Panc1 (cell line): Measurements from ENCODE around the gene CBL. TPM values are rescaled to one million over a fixed set of nuclear protein-coding genes. Genes with fewer than 3 reads are reported as not detected.
A peak's percentile ranks its signal among the peaks of the same experiment; 100 is the strongest.

Experiments used
- ATAC-seq: fragments of 200-7000 bp; cut with Tn5 transposase; 2 replicates; pipeline ENCODE4 v1.9.1; 2020; ENCODE audit warnings: mild to moderate bottlenecking, moderate library complexity
- BruUV-seq: library from RNA; stranded (reverse); fragments of 400-500 nt; replicated peaks from 2 replicates; lab custom pipeline; 2021; lab: Mats Ljungman, UMichigan
- CTCF ChIA-PET: fragments of 300-600 bp; sonication (Branson Sonifier 250); formaldehyde crosslinking; loops from one replicate; lab custom pipeline; 2022; ENCODE audit warnings: antibody characterized with exemption; lab: Charles Lee
- POLR2A ChIA-PET: fragments of 300-600 bp; sonication (Branson Sonifier 250); formaldehyde crosslinking; loops from one replicate; lab custom pipeline; 2022; ENCODE audit warnings: antibody characterized with exemption; lab: Charles Lee
- DNase-seq: peaks from one replicate; pipeline ENCODE4 v3.0.0-alpha.2; 2010; ENCODE audit warnings: low read depth, low spot score
- H3K27ac ChIP-seq: 2 replicates; pipeline ENCODE4 v1.5.1; 2011; ENCODE audit warnings: mild to moderate bottlenecking, low read length, inconsistent platforms
- H3K27me3 ChIP-seq: fragments of 200-500 bp; sonication (Bioruptor generic); 2 replicates; pipeline ENCODE4 v1.6.0; 2014; ENCODE audit warnings: low read length, inconsistent platforms; ENCODE audit not compliant: control insufficient read depth, insufficient read depth
- H3K36me3 ChIP-seq: fragments of 200-500 bp; sonication (Bioruptor generic); 2 replicates; pipeline ENCODE4 v1.5.1; 2014; ENCODE audit warnings: inconsistent platforms, mild to moderate bottlenecking, low read length, moderate library complexity; ENCODE audit not compliant: control insufficient read depth, insufficient read depth
- H3K4me1 ChIP-seq: 2 replicates; pipeline ENCODE4 v1.5.1; 2011; ENCODE audit warnings: inconsistent platforms, mild to moderate bottlenecking, low read length, moderate library complexity; ENCODE audit not compliant: control insufficient read depth, insufficient read depth
- H3K4me3 ChIP-seq, 2 experiments: 2 replicates each; pipeline ENCODE4 v1.5.1; 2011 to 2012; ENCODE audit warnings: low read depth in 2 of 2, low read length in 2 of 2, mild to moderate bottlenecking in 2 of 2, inconsistent platforms in 1 of 2, moderate library complexity in 1 of 2
- H3K9me3 ChIP-seq: fragments of 200-500 bp; sonication (Bioruptor generic); 2 replicates; pipeline ENCODE4 v1.5.1; 2014; ENCODE audit warnings: low read depth, mild to moderate bottlenecking, inconsistent platforms, low read length, moderate library complexity; ENCODE audit not compliant: control insufficient read depth, insufficient read depth
- CTCF ChIP-seq: fragments of 450-650 bp; IDR thresholded peaks from 2 replicates; pipeline ENCODE4 v1.5.1; 2017; ENCODE audit warnings: mild to moderate bottlenecking
- POLR2AphosphoS5 ChIP-seq: IDR thresholded peaks from 2 replicates; pipeline ENCODE4 v1.6.1; 2012; ENCODE audit warnings: mild to moderate bottlenecking, low read depth, low read length, moderate library complexity
- SIN3A ChIP-seq: IDR thresholded peaks from 2 replicates; pipeline ENCODE4 v1.6.1; 2012; ENCODE audit warnings: low read depth, mild to moderate bottlenecking, low read length, moderate library complexity, borderline replicate concordance; ENCODE audit not compliant: insufficient read depth
- TCF7L2 ChIP-seq: IDR thresholded peaks from 2 replicates; pipeline ENCODE4 v1.6.1; 2011; ENCODE audit warnings: mild to moderate bottlenecking, low read depth, low read length, inconsistent platforms
- in situ Hi-C: cut with HindIII; loops from 2 replicates; pipeline ENCODE4 v1.10.0; 2016; ENCODE audit warnings: low sequenced_read_pairs, low pct_unique_long_range_greater_than_20kb
- intact Hi-C: fragments of 100-400 bp; cut with micrococcal nuclease; formaldehyde crosslinking; loops from one replicate; pipeline ENCODE4 v1.10.0; 2022; ENCODE audit not compliant: unreplicated experiment
- total RNA-seq: library from RNA; stranded (reverse); gene quantifications from one replicate; pipeline ENCODE4 v1.2.1, GENCODE V29; 2021; ENCODE audit not compliant: unreplicated experiment
- TF ChIP-seq, protein P1 (sequence below), 2 experiments: IDR thresholded peaks; 2 replicates each; pipeline ENCODE4 v1.6.1; 2011 to 2012; ENCODE audit warnings: low read depth in 2 of 2, control low read depth in 1 of 2, low read length in 1 of 2, mild to moderate bottlenecking in 1 of 2, moderate library complexity in 1 of 2; ENCODE audit not compliant: insufficient read depth in 1 of 2

CBL gene
- total RNA-seq, 1 experiment from 2014 or later, result 69.9 TPM

GRCh38 chr11:119319700-119320239, 113.6 kb downstream of the CBL start:
- Histone ChIP-seq H3K4me3 (no peak overlapping the region), H3K27ac (peak overlapping the region; percentile 78), H3K27me3 (no peaks in the 10 kb centered on the region), H3K36me3 (no peaks in the 10 kb centered on the region), H3K4me1 (peaks cover 55% of the 10 kb centered on the region), H3K9me3 (no peaks in the 10 kb centered on the region)
- ATAC-seq (no peak), DNase-seq (no peak)
- intact Hi-C loops (loop anchor here (5.0 kb wide), 1 partner anchor 172 kb away; the partner anchor contains the start of gene ABCG4), in situ Hi-C loops (no loop called here)
- TF ChIP-seq, protein P1, sequence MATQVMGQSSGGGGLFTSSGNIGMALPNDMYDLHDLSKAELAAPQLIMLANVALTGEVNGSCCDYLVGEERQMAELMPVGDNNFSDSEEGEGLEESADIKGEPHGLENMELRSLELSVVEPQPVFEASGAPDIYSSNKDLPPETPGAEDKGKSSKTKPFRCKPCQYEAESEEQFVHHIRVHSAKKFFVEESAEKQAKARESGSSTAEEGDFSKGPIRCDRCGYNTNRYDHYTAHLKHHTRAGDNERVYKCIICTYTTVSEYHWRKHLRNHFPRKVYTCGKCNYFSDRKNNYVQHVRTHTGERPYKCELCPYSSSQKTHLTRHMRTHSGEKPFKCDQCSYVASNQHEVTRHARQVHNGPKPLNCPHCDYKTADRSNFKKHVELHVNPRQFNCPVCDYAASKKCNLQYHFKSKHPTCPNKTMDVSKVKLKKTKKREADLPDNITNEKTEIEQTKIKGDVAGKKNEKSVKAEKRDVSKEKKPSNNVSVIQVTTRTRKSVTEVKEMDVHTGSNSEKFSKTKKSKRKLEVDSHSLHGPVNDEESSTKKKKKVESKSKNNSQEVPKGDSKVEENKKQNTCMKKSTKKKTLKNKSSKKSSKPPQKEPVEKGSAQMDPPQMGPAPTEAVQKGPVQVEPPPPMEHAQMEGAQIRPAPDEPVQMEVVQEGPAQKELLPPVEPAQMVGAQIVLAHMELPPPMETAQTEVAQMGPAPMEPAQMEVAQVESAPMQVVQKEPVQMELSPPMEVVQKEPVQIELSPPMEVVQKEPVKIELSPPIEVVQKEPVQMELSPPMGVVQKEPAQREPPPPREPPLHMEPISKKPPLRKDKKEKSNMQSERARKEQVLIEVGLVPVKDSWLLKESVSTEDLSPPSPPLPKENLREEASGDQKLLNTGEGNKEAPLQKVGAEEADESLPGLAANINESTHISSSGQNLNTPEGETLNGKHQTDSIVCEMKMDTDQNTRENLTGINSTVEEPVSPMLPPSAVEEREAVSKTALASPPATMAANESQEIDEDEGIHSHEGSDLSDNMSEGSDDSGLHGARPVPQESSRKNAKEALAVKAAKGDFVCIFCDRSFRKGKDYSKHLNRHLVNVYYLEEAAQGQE (IDR thresholded peaks at IDR 0.05; ENCODE audit: insufficient read depth in 1 of 2, low read depth in 2 of 2, low read length in 1 of 2), result no peak
- TF ChIP-seq SIN3A (no peak), CTCF (no peak), TCF7L2 (no peak)
- ChIA-PET POLR2A (interaction anchor here (1.7 kb wide), 1 partner anchor 18 kb away, joined by 4 read pairs; no protein-coding TSS in a partner anchor), CTCF (interaction anchor here (0.6 to 1.0 kb wide), 2 partner anchors 9 to 19 kb away, joined by 3 to 12 read pairs; no protein-coding TSS in a partner anchor)
- no TSS peak for BruUV-seq

DNA sequence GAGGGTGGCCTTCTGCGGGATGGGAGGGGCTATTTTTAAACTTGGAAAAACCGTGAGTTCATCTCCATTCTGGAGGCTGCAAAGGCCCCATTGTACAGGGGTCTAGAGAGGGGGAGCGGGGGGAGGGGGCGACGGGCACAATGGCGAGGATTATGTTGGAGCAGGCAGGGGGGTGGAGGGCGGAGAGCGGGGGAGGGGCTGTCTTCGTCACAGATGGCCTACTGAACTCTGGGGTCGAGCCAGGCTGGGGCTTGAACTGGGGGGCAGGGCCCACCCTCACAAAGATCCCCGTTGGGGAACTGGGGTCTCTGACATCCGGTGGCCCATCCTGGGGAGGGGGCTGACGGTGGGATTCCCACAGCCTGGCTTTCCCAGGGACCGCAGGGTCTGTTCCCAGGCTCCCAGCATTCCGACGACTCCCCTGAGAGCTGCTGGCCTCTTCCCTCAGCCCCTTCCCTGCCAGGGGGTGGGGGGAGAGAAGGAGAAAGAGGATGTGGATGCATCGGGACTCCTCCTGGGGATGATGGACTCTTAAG, 114.2 kb downstream of the CBL start:
- Histone ChIP-seq H3K9me3 (no peaks in the 10 kb centered on the region), H3K4me3 (peak overlapping the region; percentile 39 to 68), H3K27ac (peak overlapping the region; percentile 82), H3K36me3 (no peaks in the 10 kb centered on the region), H3K27me3 (no peaks in the 10 kb centered on the region), H3K4me1 (peaks cover 53% of the 10 kb centered on the region)
- in situ Hi-C loops, result no loop called here
- TF ChIP-seq CTCF, result no peak
- TF ChIP-seq TCF7L2, result no peak
- TF ChIP-seq, protein P1 (IDR thresholded peaks at IDR 0.05; ENCODE audit: insufficient read depth in 1 of 2, low read depth in 2 of 2, low read length in 1 of 2), result no peak
- no peak for TF ChIP-seq POLR2AphosphoS5
- no peak for TF ChIP-seq SIN3A
- ATAC-seq (peak; percentile 12), DNase-seq (no peak)
- ChIA-PET POLR2A (interaction anchor here (1.7 kb wide), 1 partner anchor 18 kb away, joined by 4 read pairs; no protein-coding TSS in a partner anchor), CTCF (interaction anchor here (0.6 to 4.6 kb wide), 6 partner anchors 12 to 154 kb away, joined by 3 to 43 read pairs (median 4); no protein-coding TSS in a partner anchor)
- intact Hi-C loops, result loop anchor here (5.0 kb wide), 1 partner anchor 173 kb away; the partner anchor contains the start of gene ABCG4
- no TSS peak for BruUV-seq
